A549 (cell line): ENCODE results near the gene DNAI4.

Experiments used
- BHLHE40 ChIP-seq: IDR thresholded peaks from 2 replicates; pipeline ENCODE4 v1.6.1; 2012; ENCODE audit warnings: low read depth, low read length, inconsistent platforms
- CHD2 ChIP-seq: fragments of 150-350 bp; IDR thresholded peaks from 2 replicates; pipeline ENCODE4 v1.6.1; 2014; ENCODE audit warnings: low read length; ENCODE audit not compliant: partially characterized antibody
- EP300 ChIP-seq, 2 experiments: fragments of >200 bp; sonication (Bioruptor Twin); formaldehyde crosslinking; IDR thresholded peaks; 2 replicates in 1 of 2; 3 replicates in 1 of 2; pipeline ENCODE4 v1.6.1; 2016 to 2017
- ESRRA ChIP-seq: fragments of 150-350 bp; IDR thresholded peaks from 2 replicates; pipeline ENCODE4 v1.6.1; 2014; ENCODE audit warnings: mild to moderate bottlenecking, low read length, borderline replicate concordance
- GATA3 ChIP-seq: IDR thresholded peaks from 2 replicates; pipeline ENCODE4 v1.6.1; 2012; ENCODE audit warnings: borderline replicate concordance
- KDM1A ChIP-seq: fragments of 200-600 bp; sonication (generic); IDR thresholded peaks from 2 replicates; pipeline ENCODE4 v1.6.1; 2016; ENCODE audit warnings: low read depth, mild to moderate bottlenecking
- NFE2L2 ChIP-seq: fragments of 150-350 bp; conservative IDR thresholded peaks from 2 replicates; pipeline ENCODE4 v1.6.1; 2014; ENCODE audit warnings: low read length
- NR3C1 ChIP-seq: fragments of >200 bp; sonication (Bioruptor Twin); formaldehyde crosslinking; IDR thresholded peaks from 3 replicates; pipeline ENCODE4 v1.6.1; 2017
- POLR2A ChIP-seq: IDR thresholded peaks from 2 replicates; pipeline ENCODE4 v1.6.1; 2012; ENCODE audit warnings: mild to moderate bottlenecking, low read length
- TF ChIP-seq, protein P1 (sequence below): fragments of >200 bp; sonication (Bioruptor Twin); formaldehyde crosslinking; IDR thresholded peaks from 3 replicates; pipeline ENCODE4 v1.5.1; 2016
- TF ChIP-seq, protein P2 (sequence below): fragments of 200-600 bp; sonication (generic); IDR thresholded peaks from 2 replicates; pipeline ENCODE4 v1.6.1; 2016; ENCODE audit warnings: antibody characterized with exemption, mild to moderate bottlenecking, moderate library complexity
- TF ChIP-seq, protein P3 (sequence below): fragments of 250-450 bp; sonication (Bioruptor Pico); IDR thresholded peaks from 2 replicates; pipeline ENCODE4 v1.5.0; 2021; ENCODE audit warnings: mild to moderate bottlenecking, moderate library complexity, borderline replicate concordance
- TF ChIP-seq, protein P4 (sequence below): IDR thresholded peaks from 2 replicates; pipeline ENCODE4 v1.6.1; 2012

DNA sequence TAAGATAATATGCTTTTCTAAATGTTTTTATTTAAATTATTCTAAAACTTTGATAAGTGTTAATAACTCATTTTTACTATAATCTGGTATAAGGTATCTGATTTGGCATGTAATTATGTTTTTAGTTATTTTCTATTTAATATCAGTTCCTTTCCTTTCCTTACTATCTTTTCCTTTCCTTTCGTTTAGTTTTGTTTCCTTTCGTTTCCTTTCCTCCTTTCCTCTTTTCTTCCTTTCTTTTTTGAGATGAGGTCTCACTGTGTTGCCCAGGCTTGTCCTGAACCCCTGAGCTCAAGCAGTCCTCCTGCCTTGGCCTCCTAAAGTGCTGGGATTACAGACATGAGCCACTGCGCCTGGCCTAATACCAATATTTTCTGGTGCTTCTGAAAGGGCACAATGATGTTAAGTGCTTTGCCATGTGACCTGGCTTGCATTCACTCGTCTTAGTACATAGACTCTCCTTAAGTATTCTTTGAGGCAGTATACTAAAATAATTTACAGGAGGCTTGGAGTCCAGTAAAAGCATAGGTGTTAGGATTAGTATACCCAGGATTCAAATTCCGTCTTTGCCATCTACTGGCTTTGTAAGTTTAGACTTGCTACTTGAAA, 18.8 kb upstream of the DNAI4 start:
- TF ChIP-seq EP300 (IDR thresholded peaks at IDR 0.05), result no peak
- TF ChIP-seq, protein P1, sequence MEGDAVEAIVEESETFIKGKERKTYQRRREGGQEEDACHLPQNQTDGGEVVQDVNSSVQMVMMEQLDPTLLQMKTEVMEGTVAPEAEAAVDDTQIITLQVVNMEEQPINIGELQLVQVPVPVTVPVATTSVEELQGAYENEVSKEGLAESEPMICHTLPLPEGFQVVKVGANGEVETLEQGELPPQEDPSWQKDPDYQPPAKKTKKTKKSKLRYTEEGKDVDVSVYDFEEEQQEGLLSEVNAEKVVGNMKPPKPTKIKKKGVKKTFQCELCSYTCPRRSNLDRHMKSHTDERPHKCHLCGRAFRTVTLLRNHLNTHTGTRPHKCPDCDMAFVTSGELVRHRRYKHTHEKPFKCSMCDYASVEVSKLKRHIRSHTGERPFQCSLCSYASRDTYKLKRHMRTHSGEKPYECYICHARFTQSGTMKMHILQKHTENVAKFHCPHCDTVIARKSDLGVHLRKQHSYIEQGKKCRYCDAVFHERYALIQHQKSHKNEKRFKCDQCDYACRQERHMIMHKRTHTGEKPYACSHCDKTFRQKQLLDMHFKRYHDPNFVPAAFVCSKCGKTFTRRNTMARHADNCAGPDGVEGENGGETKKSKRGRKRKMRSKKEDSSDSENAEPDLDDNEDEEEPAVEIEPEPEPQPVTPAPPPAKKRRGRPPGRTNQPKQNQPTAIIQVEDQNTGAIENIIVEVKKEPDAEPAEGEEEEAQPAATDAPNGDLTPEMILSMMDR, result no peak
- TF ChIP-seq, protein P2, sequence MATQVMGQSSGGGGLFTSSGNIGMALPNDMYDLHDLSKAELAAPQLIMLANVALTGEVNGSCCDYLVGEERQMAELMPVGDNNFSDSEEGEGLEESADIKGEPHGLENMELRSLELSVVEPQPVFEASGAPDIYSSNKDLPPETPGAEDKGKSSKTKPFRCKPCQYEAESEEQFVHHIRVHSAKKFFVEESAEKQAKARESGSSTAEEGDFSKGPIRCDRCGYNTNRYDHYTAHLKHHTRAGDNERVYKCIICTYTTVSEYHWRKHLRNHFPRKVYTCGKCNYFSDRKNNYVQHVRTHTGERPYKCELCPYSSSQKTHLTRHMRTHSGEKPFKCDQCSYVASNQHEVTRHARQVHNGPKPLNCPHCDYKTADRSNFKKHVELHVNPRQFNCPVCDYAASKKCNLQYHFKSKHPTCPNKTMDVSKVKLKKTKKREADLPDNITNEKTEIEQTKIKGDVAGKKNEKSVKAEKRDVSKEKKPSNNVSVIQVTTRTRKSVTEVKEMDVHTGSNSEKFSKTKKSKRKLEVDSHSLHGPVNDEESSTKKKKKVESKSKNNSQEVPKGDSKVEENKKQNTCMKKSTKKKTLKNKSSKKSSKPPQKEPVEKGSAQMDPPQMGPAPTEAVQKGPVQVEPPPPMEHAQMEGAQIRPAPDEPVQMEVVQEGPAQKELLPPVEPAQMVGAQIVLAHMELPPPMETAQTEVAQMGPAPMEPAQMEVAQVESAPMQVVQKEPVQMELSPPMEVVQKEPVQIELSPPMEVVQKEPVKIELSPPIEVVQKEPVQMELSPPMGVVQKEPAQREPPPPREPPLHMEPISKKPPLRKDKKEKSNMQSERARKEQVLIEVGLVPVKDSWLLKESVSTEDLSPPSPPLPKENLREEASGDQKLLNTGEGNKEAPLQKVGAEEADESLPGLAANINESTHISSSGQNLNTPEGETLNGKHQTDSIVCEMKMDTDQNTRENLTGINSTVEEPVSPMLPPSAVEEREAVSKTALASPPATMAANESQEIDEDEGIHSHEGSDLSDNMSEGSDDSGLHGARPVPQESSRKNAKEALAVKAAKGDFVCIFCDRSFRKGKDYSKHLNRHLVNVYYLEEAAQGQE, result no peak
- no peak for TF ChIP-seq ESRRA
- TF ChIP-seq BHLHE40, result no peak
- no peak for TF ChIP-seq GATA3
- no peak for TF ChIP-seq POLR2A
- TF ChIP-seq NFE2L2, result no peak
- TF ChIP-seq KDM1A, result no peak
- TF ChIP-seq NR3C1, result no peak
- no peak for TF ChIP-seq CHD2
- TF ChIP-seq, protein P3, sequence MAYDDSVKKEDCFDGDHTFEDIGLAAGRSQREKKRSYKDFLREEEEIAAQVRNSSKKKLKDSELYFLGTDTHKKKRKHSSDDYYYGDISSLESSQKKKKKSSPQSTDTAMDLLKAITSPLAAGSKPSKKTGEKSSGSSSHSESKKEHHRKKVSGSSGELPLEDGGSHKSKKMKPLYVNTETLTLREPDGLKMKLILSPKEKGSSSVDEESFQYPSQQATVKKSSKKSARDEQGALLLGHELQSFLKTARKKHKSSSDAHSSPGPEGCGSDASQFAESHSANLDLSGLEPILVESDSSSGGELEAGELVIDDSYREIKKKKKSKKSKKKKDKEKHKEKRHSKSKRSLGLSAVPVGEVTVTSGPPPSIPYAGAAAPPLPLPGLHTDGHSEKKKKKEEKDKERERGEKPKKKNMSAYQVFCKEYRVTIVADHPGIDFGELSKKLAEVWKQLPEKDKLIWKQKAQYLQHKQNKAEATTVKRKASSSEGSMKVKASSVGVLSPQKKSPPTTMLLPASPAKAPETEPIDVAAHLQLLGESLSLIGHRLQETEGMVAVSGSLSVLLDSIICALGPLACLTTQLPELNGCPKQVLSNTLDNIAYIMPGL (CRISPR knock-in tag), result no peak
- TF ChIP-seq, protein P4, sequence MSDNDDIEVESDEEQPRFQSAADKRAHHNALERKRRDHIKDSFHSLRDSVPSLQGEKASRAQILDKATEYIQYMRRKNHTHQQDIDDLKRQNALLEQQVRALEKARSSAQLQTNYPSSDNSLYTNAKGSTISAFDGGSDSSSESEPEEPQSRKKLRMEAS, result no peak
